Left lung (tissue), 14 donors: ENCODE measurements around the gene TCF7L2. TPM values are rescaled to one million over a fixed set of nuclear protein-coding genes. Genes with fewer than 3 reads are reported as not detected.

ENCODE experiments used
- ATAC-seq: fragments of 200-7000 bp; cut with Tn5 transposase; one replicate; pipeline ENCODE4 v1.9.1; 2020; ENCODE audit warnings: moderate library complexity
- DNase-seq, 4 donors: peaks; one replicate each; pipeline ENCODE4 v3.0.0-alpha.2; 2013 to 2020
- H3K27ac ChIP-seq, 2 donors: fragments of 200-600 bp; sonication (generic) in 1 of 2; one replicate each; pipeline versions ENCODE4 v1.5.0 to v1.8.0; 2020 to 2021
- H3K27me3 ChIP-seq, 2 donors: fragments of 200-600 bp; sonication (generic) in 1 of 2; one replicate each; pipeline versions ENCODE4 v1.5.0 to v1.8.0; 2020 to 2021
- H3K36me3 ChIP-seq, 2 donors: fragments of 200-600 bp; sonication (generic) in 1 of 2; one replicate each; pipeline versions ENCODE4 v1.5.0 to v1.8.0; 2020 to 2021
- H3K4me1 ChIP-seq, 2 donors: fragments of 200-600 bp; one replicate each; pipeline ENCODE4 v1.8.0; 2021
- H3K4me3 ChIP-seq, 2 donors: fragments of 200-600 bp; sonication (generic) in 1 of 2; one replicate each; pipeline versions ENCODE4 v1.5.0 to v1.8.0; 2020 to 2021; ENCODE audit warnings: mild to moderate bottlenecking in 1 of 2
- H3K9me3 ChIP-seq, 2 donors: fragments of 200-600 bp; sonication (generic) in 1 of 2; one replicate each; pipeline versions ENCODE4 v1.5.0 to v1.8.0; 2020 to 2021
- intact Hi-C, 2 donors: fragments of 100-400 bp; cut with DNase I; formaldehyde crosslinking; loops; one replicate each; pipeline versions ENCODE4 v1.11.2 to v1.14.2; 2022
- long read RNA-seq, 12 donors: library from polyadenylated mRNA in 2 of 12; unstranded in 2 of 12; transcript quantifications; one replicate each; pipeline ENCODE4 v2.0.0 and lab custom pipeline, GENCODE V29; 2019 to 2026
- polyA plus RNA-seq, 6 donors: library from polyadenylated mRNA; unstranded; fragments of 120-200 nt; gene quantifications; one replicate each; pipeline ENCODE4 v1.2.1, GENCODE V29; 2013; ENCODE audit not compliant: insufficient read length in 6 of 6
- total RNA-seq, 2 donors: library from RNA; stranded (reverse); fragmentation: NEBNext Ultra II Directional; extraction: Animal tissue kit (Norgen Biotek cat#: 25700); gene quantifications; one replicate each; pipeline ENCODE4 v1.2.1, GENCODE V29; 2021
- TF ChIP-seq, protein P1 (sequence below), 2 donors: fragments of 200-600 bp; sonication (generic) in 1 of 2; IDR thresholded peaks; one replicate each; pipeline versions ENCODE4 v1.5.0 to v1.8.0; 2021; ENCODE audit warnings: antibody characterized with exemption in 2 of 2
- donor health status: DM: no; HTN: yes; CAD: no.
- donor health status: DM: no; HTN: no; CAD: no.

Gene TCF7L2
- total RNA-seq (10 to 100 TPM; 25.1 to 27.7 TPM), polyA plus RNA-seq (10 to 100 TPM; 48.5 to 54.9 (median 54.2) TPM)
- long read RNA-seq, donor 1, partial matches to known transcripts = 7 of 10 reads
- long read RNA-seq, donor 1, other reads (novel, unspliced or antisense) = 0 of 10 reads
- long read RNA-seq, donor 2, partial matches to known transcripts = 5 of 7 reads
- long read RNA-seq, donor 2, other reads (novel, unspliced or antisense) = 0 of 7 reads
- long read RNA-seq, donor 3, partial matches to known transcripts = 0 of 4 reads
- long read RNA-seq, donor 3, other reads (novel, unspliced or antisense) = 0 of 4 reads
- long read RNA-seq, donor 4, partial matches to known transcripts = 1 of 2 reads
- long read RNA-seq, donor 4, other reads (novel, unspliced or antisense) = 1 of 2 reads
- long read RNA-seq, donor 5, partial matches to known transcripts = 9 of 10 reads
- long read RNA-seq, donor 5, other reads (novel, unspliced or antisense) = 0 of 10 reads
- long read RNA-seq, donor 6, partial matches to known transcripts = 0 of 1 reads
- long read RNA-seq, donor 6, other reads (novel, unspliced or antisense) = 0 of 1 reads
- long read RNA-seq, donor 7, partial matches to known transcripts = 0 of 1 reads
- long read RNA-seq, donor 7, other reads (novel, unspliced or antisense) = 0 of 1 reads
- long read RNA-seq, donor 8, partial matches to known transcripts = 0 of 3 reads
- long read RNA-seq, donor 8, other reads (novel, unspliced or antisense) = 0 of 3 reads
- long read RNA-seq, donor 9 = 0 reads
- long read RNA-seq, donor 10, partial matches to known transcripts = 1 of 2 reads
- long read RNA-seq, donor 10, other reads (novel, unspliced or antisense) = 1 of 2 reads
- long read RNA-seq, donor 11, partial matches to known transcripts = 10 of 14 reads
- long read RNA-seq, donor 11, other reads (novel, unspliced or antisense) = 0 of 14 reads
- long read RNA-seq, donor 12 = 0 reads

DNA sequence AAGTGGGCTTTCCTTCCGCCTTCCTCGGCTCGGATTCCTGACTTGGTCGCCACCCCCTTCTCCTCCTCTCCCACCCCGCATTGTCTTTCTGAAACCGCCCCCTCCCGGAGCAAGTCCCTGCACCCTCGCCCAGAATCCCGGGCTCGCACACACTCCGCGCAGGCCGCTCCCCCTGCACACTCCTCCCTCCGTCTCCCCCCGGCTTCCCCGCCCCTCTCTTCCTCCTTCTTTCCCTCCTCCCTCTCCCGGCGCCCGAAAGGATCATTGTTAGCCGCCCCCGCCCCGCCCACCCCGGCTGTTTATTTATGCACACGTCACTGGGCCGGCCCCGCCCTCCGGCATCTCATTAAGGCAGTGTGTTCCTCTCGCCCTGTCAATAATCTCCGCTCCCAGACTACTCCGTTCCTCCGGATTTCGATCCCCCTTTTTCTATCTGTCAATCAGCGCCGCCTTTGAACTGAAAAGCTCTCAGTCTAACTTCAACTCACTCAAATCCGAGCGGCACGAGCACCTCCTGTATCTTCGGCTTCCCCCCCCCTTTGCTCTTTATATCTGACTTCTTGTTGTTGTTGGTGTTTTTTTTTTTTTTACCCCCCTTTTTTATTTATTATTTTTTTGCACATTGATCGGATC lies at the start of gene TCF7L2:
Gene TCF7L2 (plus strand): TSS at position 373 of the 633 bp plus-strand sequence. CDS start 510 bp downstream, outside the sequence.
- DNase-seq (peak; percentile 94 to 98 (median 96)), ATAC-seq (peak; percentile 88)
- no peaks in the 10 kb centered on the region for H3K9me3 ChIP-seq
- intact Hi-C loops = loop anchor here in 1 of 2 donors (10.0 kb wide), 2 partner anchors 95 to 175 kb away; no protein-coding TSS in a partner anchor
- no peaks in the 10 kb centered on the region for H3K36me3 ChIP-seq
- peaks cover 14 to 43% of the 10 kb centered on the region in 2 donors for H3K4me1 ChIP-seq
- peaks cover 0 to 9% of the 10 kb centered on the region in 2 donors for H3K27me3 ChIP-seq
- peak within 1 kb of the TSS; percentile 90 to 96 for H3K27ac ChIP-seq
- TF ChIP-seq, protein P1, sequence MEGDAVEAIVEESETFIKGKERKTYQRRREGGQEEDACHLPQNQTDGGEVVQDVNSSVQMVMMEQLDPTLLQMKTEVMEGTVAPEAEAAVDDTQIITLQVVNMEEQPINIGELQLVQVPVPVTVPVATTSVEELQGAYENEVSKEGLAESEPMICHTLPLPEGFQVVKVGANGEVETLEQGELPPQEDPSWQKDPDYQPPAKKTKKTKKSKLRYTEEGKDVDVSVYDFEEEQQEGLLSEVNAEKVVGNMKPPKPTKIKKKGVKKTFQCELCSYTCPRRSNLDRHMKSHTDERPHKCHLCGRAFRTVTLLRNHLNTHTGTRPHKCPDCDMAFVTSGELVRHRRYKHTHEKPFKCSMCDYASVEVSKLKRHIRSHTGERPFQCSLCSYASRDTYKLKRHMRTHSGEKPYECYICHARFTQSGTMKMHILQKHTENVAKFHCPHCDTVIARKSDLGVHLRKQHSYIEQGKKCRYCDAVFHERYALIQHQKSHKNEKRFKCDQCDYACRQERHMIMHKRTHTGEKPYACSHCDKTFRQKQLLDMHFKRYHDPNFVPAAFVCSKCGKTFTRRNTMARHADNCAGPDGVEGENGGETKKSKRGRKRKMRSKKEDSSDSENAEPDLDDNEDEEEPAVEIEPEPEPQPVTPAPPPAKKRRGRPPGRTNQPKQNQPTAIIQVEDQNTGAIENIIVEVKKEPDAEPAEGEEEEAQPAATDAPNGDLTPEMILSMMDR (IDR thresholded peaks at IDR 0.05) = no peak
- peak within 1 kb of the TSS; percentile 73 to 85 for H3K4me3 ChIP-seq

DNA sequence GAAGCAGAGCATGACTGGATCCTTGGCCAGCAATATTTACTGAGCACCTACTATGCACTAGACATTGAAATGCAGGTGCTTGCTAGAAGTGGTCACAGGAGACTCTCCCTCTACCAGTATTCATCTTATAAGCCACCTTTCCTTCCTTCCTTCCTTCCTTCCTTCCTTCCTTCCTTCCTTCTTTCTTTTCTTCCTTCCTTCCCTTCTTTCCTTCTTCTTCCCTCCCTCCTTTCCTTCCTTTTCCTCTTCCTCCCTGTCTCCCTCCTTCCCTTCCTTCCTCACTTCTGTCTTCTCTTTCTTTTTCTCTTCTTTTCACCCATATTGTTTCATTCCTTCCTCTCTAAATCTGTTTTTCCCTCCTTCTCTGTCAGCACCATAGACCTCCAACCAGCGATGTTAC lies 47.3 kb upstream of the TCF7L2 start:
- ATAC-seq = no peak
- no peaks in the 10 kb centered on the region for H3K9me3 ChIP-seq
- H3K27ac ChIP-seq = no peak overlapping the region
- TF ChIP-seq, protein P1 (IDR thresholded peaks at IDR 0.05) = no peak
- no peak overlapping the region for H3K4me3 ChIP-seq
- intact Hi-C loops = no loop called here
- no peak for DNase-seq
- H3K4me1 ChIP-seq = peaks cover 6% of the 10 kb centered on the region in 2 donors
- no peaks in the 10 kb centered on the region for H3K36me3 ChIP-seq
- H3K27me3 ChIP-seq = no peaks in the 10 kb centered on the region

DNA sequence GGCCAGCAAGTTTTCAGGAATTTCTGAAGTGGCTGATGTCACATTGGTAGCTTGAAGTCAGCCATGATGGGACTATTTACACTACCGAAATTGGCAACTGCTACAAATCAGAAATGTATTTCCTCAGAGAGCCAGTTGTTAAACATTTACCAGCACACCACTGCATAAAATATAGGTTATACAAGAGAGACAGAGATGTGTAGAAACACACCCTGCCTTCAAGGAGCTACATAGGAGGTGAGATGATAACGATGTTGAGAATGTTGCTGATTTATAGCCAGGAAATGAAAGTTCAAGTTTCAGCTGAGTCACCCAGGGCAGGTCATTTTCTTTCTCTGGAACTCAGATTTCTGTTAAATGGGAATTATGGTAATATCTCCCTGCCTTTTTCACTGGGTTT lies 46.0 kb upstream of the TCF7L2 start:
- H3K9me3 ChIP-seq = no peaks in the 10 kb centered on the region
- intact Hi-C loops = no loop called here
- DNase-seq (no peak), ATAC-seq (no peak)
- H3K27me3 ChIP-seq = no peaks in the 10 kb centered on the region
- H3K4me3 ChIP-seq = no peak overlapping the region
- TF ChIP-seq, protein P1 (IDR thresholded peaks at IDR 0.05) = no peak
- H3K4me1 ChIP-seq = peaks cover 2% of the 10 kb centered on the region in 2 donors
- no peak overlapping the region for H3K27ac ChIP-seq
- H3K36me3 ChIP-seq = no peaks in the 10 kb centered on the region

DNA sequence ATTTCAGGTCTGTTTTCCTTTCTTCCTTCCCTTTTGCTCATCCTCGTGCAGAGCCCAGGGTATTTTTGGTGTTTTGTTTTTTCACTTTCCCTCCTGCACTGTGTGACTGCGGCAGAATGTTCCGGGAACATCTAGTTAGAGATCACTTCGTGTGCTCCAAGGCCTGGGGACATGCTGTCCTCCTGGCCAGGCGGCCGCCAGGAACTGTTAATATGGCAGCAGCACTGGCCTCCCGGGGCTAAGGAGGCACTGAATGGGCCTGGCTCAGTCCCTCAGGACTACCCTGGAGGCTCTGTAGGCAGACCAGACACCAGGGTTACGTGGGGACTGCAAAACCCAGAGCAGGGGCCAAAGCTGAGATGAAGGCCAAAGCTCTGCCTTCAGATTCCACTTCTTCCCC lies 43.1 kb upstream of the TCF7L2 start:
- intact Hi-C loops = no loop called here
- no peak for ATAC-seq

More for the DNA sequence above, 43.1 kb upstream of the TCF7L2 start:
- H3K27ac ChIP-seq = no peak overlapping the region
- no peaks in the 10 kb centered on the region for H3K4me1 ChIP-seq
- H3K36me3 ChIP-seq = no peaks in the 10 kb centered on the region
- no peaks in the 10 kb centered on the region for H3K9me3 ChIP-seq
- DNase-seq = no peak
- H3K4me3 ChIP-seq = no peak overlapping the region
- no peaks in the 10 kb centered on the region for H3K27me3 ChIP-seq
- TF ChIP-seq, protein P1 (IDR thresholded peaks at IDR 0.05) = no peak
